Heart left ventricle (tissue), 16 donors: ENCODE results near the gene GPC6. TPM values are rescaled to one million over a fixed set of nuclear protein-coding genes. Genes with fewer than 3 reads are reported as not detected.

Source experiments
- ATAC-seq, 4 donors: fragments of 200-7000 bp; cut with Tn5 transposase; one replicate each; pipeline ENCODE4 v1.9.1; 2020 to 2022; ENCODE audit warnings: moderate library complexity in 4 of 4, mild to moderate bottlenecking in 3 of 4, moderate number of reproducible peaks in 1 of 4
- DNase-seq, 5 donors: peaks; one replicate each; pipeline ENCODE4 v3.0.0-alpha.2; 2020
- H3K27ac ChIP-seq, 12 donors: fragments of 200-600 bp; sonication (generic) in 4 of 12; one replicate each; pipeline versions ENCODE4 v1.5.0 to v1.8.0; 2016 to 2022; ENCODE audit warnings: mild to moderate bottlenecking in 2 of 12
- H3K27me3 ChIP-seq, 9 donors: fragments of 200-600 bp; sonication (generic) in 2 of 9; one replicate each; pipeline versions ENCODE4 v1.5.1 to v1.8.0; 2016 to 2022; ENCODE audit warnings: mild to moderate bottlenecking in 3 of 9
- H3K36me3 ChIP-seq, 9 donors: fragments of 200-600 bp; sonication (generic) in 2 of 9; one replicate each; pipeline versions ENCODE4 v1.5.0 to v1.8.0; 2018 to 2022; ENCODE audit warnings: mild to moderate bottlenecking in 2 of 9
- H3K4me1 ChIP-seq, 12 donors: fragments of 200-600 bp; sonication (generic) in 4 of 12; one replicate each; pipeline versions ENCODE4 v1.5.0 to v1.8.0; 2016 to 2022; ENCODE audit warnings: mild to moderate bottlenecking in 3 of 12
- H3K4me3 ChIP-seq, 12 donors: fragments of 200-600 bp; sonication (generic) in 4 of 12; one replicate each; pipeline versions ENCODE4 v1.5.0 to v1.8.0; 2017 to 2022; ENCODE audit warnings: mild to moderate bottlenecking in 9 of 12, moderate library complexity in 4 of 12
- H3K9me3 ChIP-seq, 12 donors: fragments of 200-600 bp; sonication (generic) in 4 of 12; one replicate each; pipeline versions ENCODE4 v1.5.0 to v1.8.0; 2016 to 2022; ENCODE audit warnings: mild to moderate bottlenecking in 1 of 12
- POLR2A ChIP-seq, 2 donors: fragments of 450-650 bp; IDR thresholded peaks; one replicate each; pipeline ENCODE4 v1.6.1; 2017; ENCODE audit warnings: antibody characterized with exemption in 2 of 2, mild to moderate bottlenecking in 2 of 2, moderate library complexity in 2 of 2
- WGBS, 4 donors: extraction: QIAGEN DNeasy Blood & Tissue Kit in 2 of 4; methylation state at CpG; one replicate each; pipeline versions ENCODE4 v1.1.5 to v1.1.7; 2013 to 2018; 5-methylcytosine and 5-hydroxymethylcytosine counted together
- intact Hi-C, 10 donors: fragments of 100-400 bp; cut with DNase I; formaldehyde crosslinking; loops; one replicate each; pipeline versions ENCODE4 v1.11.1 to v1.14.2; 2022
- polyA plus RNA-seq, 2 donors: library from polyadenylated mRNA; stranded (reverse); fragments of 200-250 nt; gene quantifications; one replicate each; pipeline ENCODE4 v1.2.3, GENCODE V29; 2013
- total RNA-seq, 9 donors: library from RNA; depleted of rRNA in 2 of 9; stranded (reverse); fragments of >200 nt in 2 of 9; fragmentation: NEBNext Ultra II Directional in 3 of 9; extraction: Animal tissue kit (Norgen Biotek cat#: 25700) in 3 of 9; gene quantifications; one replicate each; pipeline versions ENCODE4 v1.1.0 to v1.2.4, GENCODE V29; 2016 to 2023
- TF ChIP-seq, protein P1 (sequence below), 12 donors: fragments of 200-600 bp; sonication (generic) in 4 of 12; IDR thresholded peaks; one replicate each; pipeline versions ENCODE4 v1.5.0 to v1.8.0; 2018 to 2022; ENCODE audit warnings: antibody characterized with exemption in 12 of 12, mild to moderate bottlenecking in 5 of 12
- donor health status: ischemic (EF 13 %, LVEDD 7.1; RV severe dilation, severe dysfunction).
- donor health status: healthy with polysubstance abuse.
- donor health status: DM: no; HTN: yes; CAD: no.
- donor health status: DM: no; HTN: no; CAD: no.
- donor health status: ischemic (EF 25% LVEDD 6.9; RV normal size, moderate dysfunction).
- donor health status: ischemic (EF 25% LVEDD 5.7; RV mildly dilated, moderate dysfunction).
- donor health status: healthy.
- donor health status: DM: yes; HTN: yes; CAD: no.
- donor health status: ischemic (EF 35%, LVEDD 5.7; RV mildly dilated, moderate dysfunction).
- donor health status: nonischemic (EF 11% LVEDD 7.7; RV severe dilation, severe dysfunction).
- donor health status: DM: yes; HTN: yes; CAD: no.
- donor health status: PGD.
- donor health status: ischemic (EF 29% LVEDD 5.4; RV normal size, mild dysfunction).
- donor health status: nonischemic (EF 23%, LVEDD 6.1; RV moderate dilation, normal function).

Gene GPC6
- total and polyA plus RNA-seq, 11 donors: 0.08 to 6.2 (median 2.0) TPM

DNA sequence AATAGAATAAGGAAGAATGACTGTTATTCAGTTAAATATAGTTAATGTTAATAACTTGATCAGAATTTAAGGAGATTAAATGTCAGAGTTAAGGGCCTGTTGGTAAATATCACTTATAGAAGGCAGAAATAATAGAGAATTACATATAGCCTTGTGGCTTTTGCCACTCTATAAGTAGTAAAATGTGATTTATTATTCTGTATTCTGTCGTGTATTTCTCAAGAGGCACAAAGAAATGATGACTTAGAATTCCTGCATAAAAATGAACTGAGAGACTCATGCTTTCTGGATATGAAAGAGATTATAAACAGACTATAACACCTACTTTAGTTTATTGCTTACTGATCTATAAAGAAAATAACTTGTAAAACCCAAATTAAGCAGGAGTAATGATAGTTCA lies 40.1 kb downstream of the GPC6 start:
- Histone ChIP-seq H3K27me3 (no peaks in the 10 kb centered on the region), H3K27ac (no peak overlapping the region), H3K9me3 (no peaks in the 10 kb centered on the region), H3K4me3 (no peak overlapping the region), H3K36me3 (no peaks in the 10 kb centered on the region), H3K4me1 (no peaks in the 10 kb centered on the region)
- DNase-seq (no peak), ATAC-seq (no peak)
- intact Hi-C loops: no loop called here
- WGBS, 4 donors: 80 to 93% (median 87%) methylated on average over 1 of the region's 1 CpG
- no peak for TF ChIP-seq POLR2A (IDR thresholded peaks at IDR 0.05)
- TF ChIP-seq, protein P1, sequence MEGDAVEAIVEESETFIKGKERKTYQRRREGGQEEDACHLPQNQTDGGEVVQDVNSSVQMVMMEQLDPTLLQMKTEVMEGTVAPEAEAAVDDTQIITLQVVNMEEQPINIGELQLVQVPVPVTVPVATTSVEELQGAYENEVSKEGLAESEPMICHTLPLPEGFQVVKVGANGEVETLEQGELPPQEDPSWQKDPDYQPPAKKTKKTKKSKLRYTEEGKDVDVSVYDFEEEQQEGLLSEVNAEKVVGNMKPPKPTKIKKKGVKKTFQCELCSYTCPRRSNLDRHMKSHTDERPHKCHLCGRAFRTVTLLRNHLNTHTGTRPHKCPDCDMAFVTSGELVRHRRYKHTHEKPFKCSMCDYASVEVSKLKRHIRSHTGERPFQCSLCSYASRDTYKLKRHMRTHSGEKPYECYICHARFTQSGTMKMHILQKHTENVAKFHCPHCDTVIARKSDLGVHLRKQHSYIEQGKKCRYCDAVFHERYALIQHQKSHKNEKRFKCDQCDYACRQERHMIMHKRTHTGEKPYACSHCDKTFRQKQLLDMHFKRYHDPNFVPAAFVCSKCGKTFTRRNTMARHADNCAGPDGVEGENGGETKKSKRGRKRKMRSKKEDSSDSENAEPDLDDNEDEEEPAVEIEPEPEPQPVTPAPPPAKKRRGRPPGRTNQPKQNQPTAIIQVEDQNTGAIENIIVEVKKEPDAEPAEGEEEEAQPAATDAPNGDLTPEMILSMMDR (IDR thresholded peaks at IDR 0.05): no peak

DNA sequence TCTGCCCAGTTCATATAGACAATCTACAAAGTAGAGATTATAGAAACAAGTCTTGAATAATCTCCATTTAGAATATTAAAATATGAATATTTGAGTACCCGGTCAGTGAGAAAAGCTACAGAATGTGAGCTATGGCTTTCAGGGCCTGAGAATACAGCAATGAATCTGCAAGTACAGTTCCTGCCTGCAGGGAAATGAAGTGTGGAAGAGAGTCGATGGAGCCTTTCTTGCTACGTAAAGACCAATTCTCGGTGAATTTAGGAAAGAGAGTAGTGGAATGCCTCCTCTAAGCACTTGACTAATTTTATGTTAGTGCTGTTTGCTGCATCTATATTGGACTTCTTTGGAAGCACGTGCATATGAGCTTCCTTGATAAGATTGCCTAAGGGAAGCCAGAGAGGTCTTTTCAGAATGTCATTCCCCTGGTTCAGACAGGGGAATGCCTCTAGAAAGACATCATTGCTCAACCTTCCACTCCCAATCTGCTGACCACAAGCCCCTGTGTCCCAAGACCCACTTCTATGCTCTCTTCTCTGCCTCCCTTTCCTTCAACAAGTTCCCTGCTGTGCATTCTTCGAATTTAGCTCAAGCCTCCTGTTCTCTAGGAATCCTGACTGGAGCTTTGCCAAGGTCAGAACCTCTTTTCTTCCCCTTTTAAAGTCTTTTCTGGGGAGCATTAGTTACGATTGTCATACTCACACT lies 41.9 kb downstream of the GPC6 start:
- no peak overlapping the region for H3K27ac ChIP-seq
- no peak for TF ChIP-seq POLR2A (IDR thresholded peaks at IDR 0.05)
- TF ChIP-seq, protein P1 (IDR thresholded peaks at IDR 0.05): no peak
- DNase-seq (no peak), ATAC-seq (no peak)
- H3K4me3 ChIP-seq: no peak overlapping the region
- H3K4me1 ChIP-seq: no peaks in the 10 kb centered on the region
- H3K36me3 ChIP-seq: no peaks in the 10 kb centered on the region
- H3K9me3 ChIP-seq: no peaks in the 10 kb centered on the region
- 69 to 75% (median 74%) methylated on average over 7 of the region's 7 CpGs for WGBS, 4 donors
- intact Hi-C loops: no loop called here
- H3K27me3 ChIP-seq: no peaks in the 10 kb centered on the region

DNA sequence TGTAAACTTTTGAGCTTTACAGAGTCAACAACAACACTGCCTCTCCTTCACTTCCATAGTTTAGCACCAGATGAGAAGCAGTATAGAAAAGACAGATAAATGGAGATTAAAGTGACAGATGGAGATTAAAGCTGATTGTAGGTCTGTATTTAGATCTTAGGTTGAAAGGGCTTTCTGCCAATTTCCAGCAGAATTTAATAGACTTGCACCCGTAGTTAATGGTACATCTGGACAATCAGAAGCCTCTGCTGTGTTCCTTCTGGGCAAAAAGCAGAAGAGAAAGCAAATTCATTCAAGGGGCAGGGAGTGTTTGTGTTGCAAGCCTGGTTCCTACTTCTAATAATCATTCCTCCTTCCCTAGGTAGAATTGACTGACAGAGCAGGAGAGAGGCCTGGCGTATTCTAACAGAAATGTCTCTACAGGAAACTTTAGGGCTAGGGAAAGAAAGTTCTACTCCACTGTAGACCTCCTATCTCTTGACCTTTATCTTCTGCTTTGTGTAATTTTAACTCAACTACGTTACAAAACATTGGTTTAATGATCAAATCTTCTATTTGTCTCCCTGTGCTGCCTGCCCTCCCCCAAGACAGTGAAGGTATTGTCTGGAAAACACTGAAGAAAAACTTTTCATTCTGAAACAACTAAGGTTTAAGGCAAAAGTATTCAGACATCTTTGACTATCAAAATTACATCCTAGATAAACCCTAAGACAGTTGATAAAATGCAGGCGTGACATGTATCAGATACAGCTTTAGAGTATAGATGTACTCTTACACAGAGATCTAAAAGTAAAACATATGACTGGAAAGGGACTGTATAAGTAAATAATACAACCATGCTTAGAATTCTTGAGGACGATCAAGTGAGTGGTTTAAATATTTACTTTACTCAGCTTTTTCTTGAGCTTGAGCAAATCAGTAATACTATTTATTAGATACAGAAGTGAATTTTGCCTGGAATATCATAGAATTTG lies 44.4 kb downstream of the GPC6 start:
- H3K4me1 ChIP-seq: no peaks in the 10 kb centered on the region
- H3K4me3 ChIP-seq: no peak overlapping the region
- TF ChIP-seq, protein P1 (IDR thresholded peaks at IDR 0.05): no peak
- TF ChIP-seq POLR2A (IDR thresholded peaks at IDR 0.05): no peak
- no peak for ATAC-seq
- intact Hi-C loops: no loop called here
- H3K36me3 ChIP-seq: no peaks in the 10 kb centered on the region
- WGBS, 4 donors: 49 to 63% (median 60%) methylated on average over 5 of the region's 5 CpGs
- H3K9me3 ChIP-seq: no peaks in the 10 kb centered on the region
- no peak for DNase-seq
- no peak overlapping the region for H3K27ac ChIP-seq
- H3K27me3 ChIP-seq: no peaks in the 10 kb centered on the region

DNA sequence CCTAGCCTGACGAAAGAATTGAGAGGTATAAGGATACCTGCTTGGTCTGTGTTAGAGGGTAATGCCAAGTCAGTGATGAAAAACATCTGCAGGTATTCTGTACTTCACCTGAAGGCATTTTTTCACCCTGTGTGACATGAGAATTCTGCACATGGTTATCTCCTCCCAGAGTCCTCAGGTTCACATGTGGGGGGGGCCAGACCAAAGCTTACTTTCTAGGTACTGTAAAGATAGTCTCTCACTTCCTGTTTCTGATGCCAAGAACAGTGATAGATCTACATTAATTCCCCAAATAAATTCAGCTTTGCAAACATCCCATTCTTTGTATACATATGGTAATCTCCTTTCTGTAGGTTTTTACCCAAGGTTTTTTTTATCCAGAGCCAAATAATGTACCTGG lies 53.4 kb downstream of the GPC6 start:
- no peaks in the 10 kb centered on the region for H3K27me3 ChIP-seq
- ATAC-seq (no peak), DNase-seq (no peak)
- no peak overlapping the region for H3K4me3 ChIP-seq
- WGBS, 4 donors: 81 to 90% (median 84%) methylated on average over 1 of the region's 1 CpG
- H3K4me1 ChIP-seq: no peaks in the 10 kb centered on the region
- intact Hi-C loops: no loop called here
- H3K27ac ChIP-seq: no peak overlapping the region
- TF ChIP-seq, protein P1 (IDR thresholded peaks at IDR 0.05): no peak
- TF ChIP-seq POLR2A (IDR thresholded peaks at IDR 0.05): no peak
- no peaks in the 10 kb centered on the region for H3K9me3 ChIP-seq
- H3K36me3 ChIP-seq: no peaks in the 10 kb centered on the region
